Nucleus accumbens (tissue), 56 donors: ENCODE data around the gene ST6GALNAC5.
A peak's percentile ranks its signal among the peaks of the same experiment; 100 is the strongest.
"Not testable (repeated sequence)": the region's sequence is repeated elsewhere in the genome, so short reads cannot be mapped to it uniquely, and the experiment has no call there.

Experiments used
- DNase-seq, 56 donors: peaks; one replicate each; lab custom pipeline; 2025; lab: John Stamatoyannopoulos, UW

The ST6GALNAC5 gene

DNA sequence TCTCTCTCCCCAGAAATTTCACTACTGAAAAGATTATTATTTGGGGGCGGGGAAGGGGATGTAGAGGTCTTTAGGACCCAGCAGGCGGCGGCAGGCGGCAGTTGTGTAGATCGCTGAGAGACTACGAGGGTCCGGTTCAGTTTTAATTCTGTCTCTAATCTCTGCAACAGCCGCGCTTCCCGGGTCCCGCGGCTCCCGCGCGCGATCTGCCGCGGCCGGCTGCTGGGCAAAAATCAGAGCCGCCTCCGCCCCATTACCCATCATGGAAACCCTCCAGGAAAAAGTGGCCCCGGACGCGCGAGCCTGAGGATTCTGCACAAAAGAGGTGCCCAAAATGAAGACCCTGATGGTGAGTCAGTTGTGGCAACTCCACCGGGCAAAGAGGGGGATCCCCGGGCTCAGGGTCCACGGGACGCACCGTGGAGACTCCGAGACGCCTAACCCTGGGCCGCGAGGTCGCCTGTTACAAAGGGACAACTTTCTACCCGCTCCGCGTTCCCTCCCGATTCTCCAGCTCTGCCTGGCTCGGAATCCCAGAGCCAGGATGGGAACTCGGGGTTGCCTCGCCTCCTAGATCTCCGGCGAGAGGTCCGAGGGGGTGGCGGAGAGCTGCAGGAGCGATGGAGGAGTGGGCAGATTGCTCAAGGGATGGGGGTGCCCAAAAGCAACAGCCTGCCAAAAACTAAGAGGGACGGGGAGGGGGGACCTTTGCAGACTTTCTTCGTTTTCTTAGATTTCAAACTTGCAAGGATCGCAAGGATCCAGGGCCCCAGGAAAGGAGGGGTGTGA lies at the start of gene ST6GALNAC5:
Gene ST6GALNAC5, plus strand, starts transcription at position 139 of the 789 bp plus-strand sequence.
- DNase-seq, result peak in 35 of 56 donors; percentile 3 to 67 (median 37)

DNA sequence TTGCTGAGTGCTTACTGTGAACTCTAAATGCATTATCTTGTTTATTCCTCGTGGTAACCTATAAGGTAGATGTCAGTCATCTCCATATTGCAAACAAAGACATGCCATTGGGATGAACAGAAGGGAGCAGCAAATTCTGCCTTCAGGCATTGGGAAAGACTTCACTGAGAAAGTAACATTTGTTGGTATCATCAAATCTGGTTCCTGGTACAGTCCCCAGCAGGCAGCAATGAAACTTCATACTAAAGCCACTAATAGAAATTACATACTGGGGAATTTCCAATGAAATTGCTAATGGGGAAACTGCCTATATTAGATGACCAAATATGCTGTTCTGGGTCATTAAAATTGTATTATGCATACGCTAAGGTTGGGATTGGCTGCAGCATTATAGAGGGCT lies 47.3 kb upstream of the ST6GALNAC5 start:
- DNase-seq, result no peak

DNA sequence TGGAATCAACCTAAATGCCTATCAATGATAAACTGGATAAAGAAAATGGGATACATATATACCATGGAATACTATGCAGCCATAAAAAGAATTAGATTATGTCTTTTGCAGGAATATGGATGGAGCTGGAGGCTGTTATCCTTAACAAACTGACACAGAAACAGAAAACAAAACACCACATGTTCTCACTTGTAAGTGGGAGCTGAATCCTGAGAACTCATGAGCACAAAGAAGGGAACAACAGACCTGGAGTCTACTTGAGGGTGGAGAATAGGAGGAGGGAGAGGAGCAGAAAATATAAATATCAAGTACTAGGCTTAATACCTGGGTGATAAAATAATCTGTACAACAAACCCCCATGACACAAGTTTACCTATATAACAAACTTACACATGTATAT lies 44.3 kb upstream of the ST6GALNAC5 start:
- DNase-seq, result not testable (repeated sequence)

GRCh38 chr1:76824106-76824505 lies 43.2 kb upstream of the ST6GALNAC5 start:
- DNase-seq, result no peak

GRCh38 chr1:76826072-76826845 lies 41.0 kb upstream of the ST6GALNAC5 start:
- no peak for DNase-seq

GRCh38 chr1:76827066-76827465 lies 40.2 kb upstream of the ST6GALNAC5 start:
- DNase-seq, result no peak

DNA sequence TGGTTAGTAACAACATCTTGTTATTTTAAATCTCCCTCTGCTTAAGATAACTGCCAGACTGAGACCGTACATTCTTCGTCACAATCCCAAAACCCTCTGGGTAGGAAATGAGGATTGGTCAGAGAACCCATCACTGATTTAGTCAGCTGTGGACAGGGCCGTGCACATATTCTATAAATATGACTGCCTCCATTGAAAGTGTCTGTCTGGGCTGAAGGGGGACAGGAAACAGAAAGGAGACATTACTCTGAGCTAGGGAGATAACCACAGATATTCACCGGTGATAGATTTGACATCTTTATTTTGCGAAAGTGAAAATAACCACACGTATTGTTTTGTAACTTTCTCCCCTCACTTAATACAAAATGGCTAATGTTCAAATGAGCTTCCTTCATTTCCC lies 36.9 kb upstream of the ST6GALNAC5 start:
- DNase-seq, result no peak

DNA sequence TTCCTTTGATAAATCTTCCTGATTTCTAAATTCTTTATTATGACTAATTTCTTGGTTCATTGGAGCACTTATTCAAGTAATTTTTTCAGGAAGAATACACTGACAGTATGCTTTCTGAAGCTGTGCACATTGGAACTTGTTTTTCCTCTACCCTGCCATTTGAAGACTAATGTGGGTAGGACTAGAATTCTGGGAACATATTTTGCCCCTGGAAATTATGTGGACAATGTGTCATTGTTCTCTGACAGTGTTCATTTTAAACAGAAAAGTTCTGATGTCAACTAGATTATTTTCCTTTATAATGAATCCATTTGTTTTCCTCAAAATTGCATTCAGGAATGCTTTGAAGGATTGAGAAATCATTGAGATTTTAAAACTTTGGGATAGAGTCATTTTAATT lies 34.8 kb upstream of the ST6GALNAC5 start:
- no peak for DNase-seq

DNA sequence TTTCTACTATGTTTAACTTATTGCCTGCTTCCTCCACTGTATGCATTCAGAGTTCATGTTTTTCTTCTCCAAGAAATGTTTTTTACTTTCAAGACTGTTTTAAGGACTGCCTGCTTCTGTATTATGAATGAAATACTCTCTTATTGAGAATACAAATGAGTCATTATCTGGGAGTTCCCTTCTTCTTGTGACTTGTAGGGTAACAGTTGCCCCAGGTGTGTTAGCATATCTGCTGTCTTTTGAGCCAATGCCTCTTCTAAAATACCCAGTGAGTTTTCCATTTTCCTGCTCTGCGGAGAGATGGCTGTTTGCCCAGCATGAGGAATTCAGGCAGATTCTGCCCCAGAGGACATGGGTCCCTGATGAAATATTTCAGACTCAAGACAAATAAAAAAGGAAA lies 34.1 kb upstream of the ST6GALNAC5 start:
- no peak for DNase-seq

DNA sequence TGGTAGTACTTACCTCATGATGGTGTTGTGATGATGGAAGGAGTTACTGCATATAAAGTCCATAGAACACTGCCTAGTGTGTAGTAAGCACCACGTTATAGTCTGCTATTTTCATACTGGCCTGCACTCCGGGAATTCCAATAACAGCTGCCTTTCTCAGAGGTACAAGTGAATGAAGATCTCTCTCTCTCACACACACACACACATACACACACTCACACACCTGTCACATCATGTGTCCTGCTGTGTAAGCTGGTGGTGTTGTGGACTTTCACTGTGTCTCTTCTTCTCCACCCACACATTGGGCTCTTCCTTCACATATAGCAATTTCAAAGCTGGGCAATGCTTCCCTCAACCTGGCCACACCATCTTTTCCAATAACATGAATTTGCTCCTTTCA lies 33.4 kb upstream of the ST6GALNAC5 start:
- DNase-seq, result no peak

- no peak for DNase-seq
Observed at GRCh38 chr1:76835203-76835602, 32.1 kb upstream of the ST6GALNAC5 start.

DNA sequence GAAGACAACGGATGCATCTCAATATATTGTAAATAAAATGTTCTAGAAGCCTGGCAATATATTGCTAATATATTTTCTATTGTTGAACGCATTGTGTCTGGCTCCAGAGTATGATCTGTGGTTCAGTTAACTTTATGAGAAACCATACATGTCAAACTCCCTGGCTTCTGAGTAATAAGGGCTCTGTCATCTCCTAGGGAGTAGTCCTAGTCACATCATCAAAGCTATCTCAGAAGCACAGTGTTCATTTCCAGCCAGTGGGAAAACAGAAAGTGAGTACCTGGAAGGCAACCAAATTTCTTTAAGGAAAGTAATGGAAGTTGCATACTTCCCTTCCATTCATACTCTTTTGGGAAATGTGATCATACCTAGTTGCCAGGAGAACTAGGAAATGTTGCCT lies 27.0 kb upstream of the ST6GALNAC5 start:
- DNase-seq, result no peak

DNA sequence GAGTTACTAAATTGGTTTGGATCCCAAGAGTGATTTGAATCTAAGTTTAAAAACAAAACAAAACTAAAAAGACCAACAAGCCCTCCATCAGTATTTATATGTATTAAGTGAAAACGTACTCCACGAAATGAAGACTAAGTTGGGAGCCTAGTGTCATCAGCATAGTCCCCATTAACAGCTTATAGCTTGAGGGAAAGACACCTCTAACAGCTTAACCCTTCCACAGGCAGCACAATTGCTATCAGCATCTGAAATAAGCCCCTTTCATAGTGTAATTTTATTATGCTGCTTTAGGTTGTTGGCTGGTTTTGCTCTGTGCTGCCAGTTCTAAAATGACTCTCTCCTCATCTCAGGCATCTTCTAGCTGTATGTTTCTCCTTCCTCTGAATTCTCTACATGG lies 25.8 kb upstream of the ST6GALNAC5 start:
- DNase-seq, result no peak

- DNase-seq, result no peak
Observed at GRCh38 chr1:76843821-76844464, 23.3 kb upstream of the ST6GALNAC5 start.

DNA sequence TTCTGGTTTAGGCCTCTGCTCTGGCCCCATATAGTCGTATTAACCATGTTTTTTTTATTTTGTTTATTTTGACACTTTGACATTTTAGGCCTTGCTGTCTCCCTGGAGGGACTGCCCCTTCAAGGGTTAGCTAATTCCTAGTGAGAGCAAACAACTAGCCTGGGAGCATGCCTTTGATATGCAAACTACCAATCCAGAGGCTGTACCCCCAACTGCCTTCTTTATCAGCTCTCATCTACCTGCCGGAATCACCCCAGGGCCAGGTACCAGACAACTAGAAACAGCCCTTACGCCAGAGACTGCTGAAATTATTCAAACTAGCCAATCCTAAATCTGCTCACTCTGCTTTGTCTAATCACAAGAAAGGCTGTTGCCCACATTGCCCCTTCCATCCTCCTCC lies 13.0 kb upstream of the ST6GALNAC5 start:
- no peak for DNase-seq

- no peak for DNase-seq
Observed at GRCh38 chr1:76856104-76856503, 11.2 kb upstream of the ST6GALNAC5 start.

DNA sequence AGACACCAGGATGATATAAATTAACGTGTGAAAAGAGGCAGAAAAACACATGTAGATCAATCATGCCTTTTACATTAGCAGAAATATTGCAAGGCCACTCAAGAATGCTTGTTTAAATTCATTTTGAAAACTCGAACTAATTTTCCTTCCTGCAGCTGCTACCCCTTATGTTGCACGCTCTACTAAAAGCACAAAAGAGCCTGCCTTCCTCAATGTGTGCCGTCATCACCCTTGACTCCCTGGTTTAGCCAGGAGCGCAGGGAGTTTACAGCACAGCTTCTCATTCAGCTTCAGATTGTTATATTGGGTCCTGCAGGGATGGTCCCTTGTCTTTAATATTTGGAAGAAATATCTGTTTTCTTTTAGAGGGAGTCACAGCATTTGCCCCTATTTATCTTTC lies 10.1 kb upstream of the ST6GALNAC5 start:
- DNase-seq, result no peak

DNA sequence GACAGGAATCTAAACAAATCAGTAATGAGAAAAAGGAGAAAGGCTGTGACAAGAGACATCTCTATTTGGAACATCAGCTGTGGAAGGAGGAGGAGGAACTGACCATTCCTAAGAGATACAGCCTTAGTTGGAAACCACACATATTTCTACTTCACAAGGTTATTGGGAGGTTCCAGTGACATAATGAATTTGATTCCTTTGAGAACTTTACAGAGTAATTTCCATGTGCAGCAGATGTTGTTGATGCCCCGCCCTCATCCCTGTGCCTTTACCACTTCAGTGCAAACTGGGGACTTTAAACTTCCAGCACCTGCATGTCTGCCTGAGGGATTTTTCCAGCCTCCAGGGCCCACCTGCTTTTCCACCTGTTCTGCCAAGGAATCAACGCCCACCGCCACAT lies 9.3 kb upstream of the ST6GALNAC5 start:
- DNase-seq, result no peak

DNA sequence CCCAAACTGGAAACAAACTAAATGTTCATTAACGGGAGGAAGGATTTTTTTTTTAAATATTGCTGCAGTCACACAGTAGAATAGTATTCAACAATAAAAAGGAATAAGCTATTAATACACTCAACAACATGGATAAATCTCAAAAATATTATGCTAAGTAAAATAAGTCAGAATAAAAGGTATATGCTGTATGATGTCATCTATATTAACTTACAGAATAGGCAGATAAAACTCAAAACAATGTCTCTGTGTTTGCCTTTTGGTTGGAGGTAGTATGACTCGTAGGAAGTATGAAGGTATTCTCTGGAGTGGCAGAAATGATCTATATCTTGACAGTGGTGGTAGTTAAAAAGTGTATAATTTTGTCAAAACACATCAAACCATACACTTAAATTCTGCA lies 6.1 kb upstream of the ST6GALNAC5 start:
- DNase-seq, result no peak

GRCh38 chr1:76862447-76862846 lies 4.8 kb upstream of the ST6GALNAC5 start:
- no peak for DNase-seq

DNA sequence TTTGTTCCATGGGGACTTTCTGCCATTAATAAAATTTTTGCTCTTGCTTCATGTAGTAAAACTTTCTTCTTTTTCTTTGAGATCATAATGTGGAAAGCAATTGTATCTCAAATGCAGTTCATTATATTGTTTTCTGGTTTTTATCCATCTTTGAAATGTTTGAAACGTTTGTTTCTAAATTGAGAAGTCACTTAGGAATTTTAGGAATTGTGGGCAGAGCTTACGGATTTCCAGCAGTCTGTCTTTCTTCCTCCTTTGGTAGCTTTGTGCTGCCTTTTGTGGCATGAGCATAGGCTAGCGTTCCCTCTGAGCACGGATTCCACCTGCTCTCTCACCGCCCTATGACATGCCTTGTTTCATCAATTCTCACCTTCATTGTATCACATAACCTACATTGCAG lies 2.9 kb upstream of the ST6GALNAC5 start:
- no peak for DNase-seq
